HG02884 (cell line): Measurements from ENCODE around the gene WDR19.
"Not testable (repeated sequence)": the region's sequence is repeated elsewhere in the genome, so short reads cannot be mapped to it uniquely, and the experiment has no call there.

Experiments
- ATAC-seq: cut with Tn5 transposase; IDR thresholded peaks from one replicate; pipeline ENCODE4 v1.9.1; 2021; ENCODE audit warnings: mild to moderate bottlenecking, moderate library complexity; ENCODE audit not compliant: unreplicated experiment

WDR19 gene

GRCh38 chr4:39292433-39292832 lies 110.1 kb downstream of the WDR19 start:
- ATAC-seq = not testable (repeated sequence)

- ATAC-seq = no peak
Observed at GRCh38 chr4:39295784-39296183, 113.5 kb downstream of the WDR19 start.

- no peak for ATAC-seq
Observed at GRCh38 chr4:39302901-39303300, 120.6 kb downstream of the WDR19 start.

- ATAC-seq = no peak
Observed at GRCh38 chr4:39303871-39304270, 121.5 kb downstream of the WDR19 start.

- ATAC-seq = no peak
Observed at GRCh38 chr4:39304651-39305050, 122.3 kb downstream of the WDR19 start.

DNA sequence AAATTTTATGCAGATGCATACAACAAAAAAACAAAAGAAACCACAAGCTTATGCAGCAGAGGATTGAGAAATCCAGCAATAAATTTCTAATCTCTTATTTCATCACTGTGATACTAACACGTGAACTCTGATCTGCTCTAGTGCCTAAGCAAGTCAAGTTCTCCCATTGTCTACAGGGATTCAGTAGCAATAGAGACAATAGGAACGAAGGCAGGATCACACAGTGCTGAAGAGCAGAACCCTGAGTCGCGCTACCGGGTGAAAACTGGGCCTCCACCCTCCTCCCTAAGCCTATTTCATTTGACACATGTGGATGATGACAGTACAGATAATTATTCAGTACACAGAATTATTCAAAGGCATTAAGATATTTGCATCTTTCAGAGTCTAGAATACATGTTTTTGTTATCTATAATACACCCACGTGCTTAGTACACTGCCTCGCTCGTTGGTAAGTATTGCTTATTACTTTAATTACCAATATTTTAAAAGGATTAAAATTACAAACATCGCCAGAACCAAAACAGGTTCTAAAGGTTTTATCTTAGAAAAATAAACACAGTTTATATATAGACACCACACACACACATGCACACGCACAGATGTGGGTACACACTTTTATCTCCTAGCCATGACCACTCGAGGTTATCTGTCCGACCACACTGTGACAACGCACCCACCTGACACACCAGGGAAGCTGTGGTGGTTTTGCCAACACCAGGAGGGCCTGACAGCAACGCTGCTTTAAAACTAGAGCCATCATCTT lies 123.8 kb downstream of the WDR19 start:
- ATAC-seq = no peak

DNA sequence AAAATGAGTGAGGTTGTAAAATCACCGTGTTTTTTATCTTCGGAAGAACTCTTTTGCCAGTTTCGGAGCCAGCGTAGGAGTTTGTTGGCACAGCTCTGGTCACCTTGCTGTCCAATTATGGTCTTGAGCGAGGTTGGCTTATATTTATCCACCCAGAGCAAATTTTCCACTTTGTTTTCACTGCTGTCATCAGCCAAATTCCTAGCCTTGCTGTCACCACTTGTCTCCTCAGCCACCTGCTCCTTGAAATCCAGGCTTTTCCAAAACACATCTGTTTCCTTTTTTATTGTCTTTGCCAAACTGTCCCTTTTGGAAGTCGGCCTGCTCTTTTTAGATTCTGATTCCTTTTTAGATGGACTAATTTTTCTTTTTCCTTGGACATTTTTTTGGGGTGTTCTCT lies 126.3 kb downstream of the WDR19 start:
- ATAC-seq = no peak

- no peak for ATAC-seq
Observed at GRCh38 chr4:39312816-39313215, 130.5 kb downstream of the WDR19 start.

- ATAC-seq = no peak
Observed at GRCh38 chr4:39319676-39320075, 137.3 kb downstream of the WDR19 start.

DNA sequence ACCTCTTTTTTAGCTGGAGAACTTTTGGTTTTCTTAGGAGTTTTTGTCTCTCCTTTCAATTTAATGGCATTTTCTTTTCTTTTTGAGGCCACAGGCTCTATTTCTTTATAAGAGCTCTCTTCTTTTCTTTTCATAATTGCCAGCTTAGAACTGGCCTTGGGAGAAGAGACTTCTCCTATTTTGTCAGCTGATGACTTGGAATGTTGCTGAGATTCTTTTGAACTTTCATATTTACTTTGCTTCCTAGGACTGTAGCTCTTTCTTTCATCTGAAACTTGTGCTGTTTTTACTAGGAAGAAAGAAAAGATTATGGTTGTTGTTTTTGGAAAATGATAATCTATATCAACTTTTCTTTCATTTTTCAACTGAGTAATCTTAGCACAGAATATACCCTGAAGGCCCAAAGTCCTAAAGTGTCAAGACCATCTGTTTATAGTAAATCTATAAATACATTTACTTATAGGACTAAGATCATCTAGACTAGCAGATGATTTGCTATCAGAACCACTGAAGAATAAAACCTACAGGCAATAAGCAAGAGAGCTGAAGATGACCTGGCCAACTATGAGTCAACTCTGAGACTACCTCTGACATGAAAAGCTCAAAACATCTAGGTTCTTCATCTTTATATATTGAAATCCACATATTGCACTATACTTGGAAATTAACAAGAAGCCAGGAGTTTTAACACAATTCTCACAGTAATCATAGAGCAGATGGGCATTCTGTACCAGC lies 138.2 kb downstream of the WDR19 start:
- no peak for ATAC-seq

GRCh38 chr4:39323821-39324220 lies 141.5 kb downstream of the WDR19 start:
- no peak for ATAC-seq

GRCh38 chr4:39324446-39324845 lies 142.1 kb downstream of the WDR19 start:
- no peak for ATAC-seq

- ATAC-seq = no peak
Observed at GRCh38 chr4:39324897-39325613, 142.7 kb downstream of the WDR19 start.

DNA sequence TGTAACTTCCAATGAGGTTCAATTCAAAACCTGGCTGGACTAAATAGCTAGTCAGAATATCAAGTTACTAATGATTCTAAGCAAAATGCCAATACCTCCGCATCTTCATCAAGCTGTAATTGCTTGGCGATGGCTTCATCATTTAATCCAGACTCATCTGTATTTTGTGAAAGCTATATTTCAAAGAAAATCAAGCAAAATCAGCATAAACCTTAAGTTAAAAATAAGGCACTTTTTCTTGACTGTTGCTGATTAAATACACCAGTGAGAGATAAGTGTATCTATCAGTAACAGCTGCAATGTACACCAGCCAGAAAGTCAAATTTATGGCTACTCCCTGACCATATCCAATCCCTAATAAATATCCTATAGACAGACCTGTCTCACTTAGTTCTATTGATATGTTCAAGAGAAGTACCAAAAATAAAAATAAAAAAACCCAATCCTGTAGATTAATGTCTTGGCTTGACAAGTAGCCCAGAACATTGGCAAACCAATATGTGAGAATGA lies 144.2 kb downstream of the WDR19 start:
- no peak for ATAC-seq

- no peak for ATAC-seq
Observed at GRCh38 chr4:39330353-39330752, 148.0 kb downstream of the WDR19 start.

DNA sequence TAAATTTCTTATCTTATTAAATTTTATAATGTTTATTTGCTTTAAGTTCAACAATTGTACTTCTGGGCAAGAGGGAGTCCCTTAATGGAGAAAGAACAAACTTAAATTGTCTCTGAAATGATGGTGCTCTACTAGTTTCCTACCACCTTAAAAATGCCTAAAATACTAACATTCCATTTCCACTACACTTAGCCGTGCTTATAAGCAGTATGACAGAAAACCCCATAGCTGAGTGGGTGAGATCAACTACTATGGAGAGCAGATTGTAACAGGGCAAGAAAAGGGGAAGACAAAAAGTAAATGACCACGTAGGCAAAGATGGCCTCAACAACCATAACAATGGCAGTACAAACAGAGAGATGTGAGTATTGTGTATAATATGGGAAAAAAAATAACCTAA lies 148.9 kb downstream of the WDR19 start:
- ATAC-seq = no peak
